ENCODE measurements around the gene MPLKIP.
"Not testable (repeated sequence)": the region's sequence is repeated elsewhere in the genome, so short reads cannot be mapped to it uniquely, and the experiment has no call there.

- not testable (repeated sequence) for TF ChIP-seq POLR2A (IDR thresholded peaks at IDR 0.05); CTCF (IDR thresholded peaks at IDR 0.05 in 8 of 11, conservative IDR thresholded peaks at IDR 0.05 in 3 of 11)
These were observed 40.8 kb upstream of the MPLKIP start for GRCh38 chr7:40175256-40175655.
